Body of pancreas (tissue), 4 donors: ENCODE results near the gene MED15.

Source experiments
- CTCF ChIP-seq, 7 experiments: fragments of 450-650 bp in 4 of 7; fragments of 200-600 bp in 3 of 7; sonication (generic) in 3 of 7; IDR thresholded peaks; one replicate each; pipeline ENCODE4 v1.5.1; 2016 to 2019; ENCODE audit warnings: antibody characterized with exemption in 7 of 7
- POLR2A ChIP-seq, 3 donors: fragments of 450-650 bp; IDR thresholded peaks; one replicate each; pipeline ENCODE4 v1.6.1; 2016; ENCODE audit warnings: antibody characterized with exemption in 3 of 3, mild to moderate bottlenecking in 2 of 3

DNA sequence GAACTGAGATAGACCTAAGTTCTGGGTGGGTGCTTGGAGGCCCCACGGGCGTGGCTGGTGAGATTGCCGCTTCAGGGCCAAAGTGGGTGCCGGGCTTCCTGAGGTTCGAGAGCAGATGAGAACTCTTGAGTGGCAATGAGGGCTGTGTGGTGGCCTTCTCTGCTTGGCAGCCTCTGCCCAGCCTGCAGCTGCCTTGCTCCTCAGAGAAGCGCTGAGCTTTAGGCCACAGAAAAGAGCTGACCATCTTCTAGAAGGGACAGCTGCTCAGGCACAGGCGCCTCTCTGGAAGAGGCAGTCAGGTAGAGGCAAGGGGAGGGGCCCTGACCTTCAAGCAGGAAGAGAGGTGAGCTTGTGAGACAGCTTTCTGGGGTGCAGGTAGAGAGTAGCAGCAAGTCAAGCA is 72.8 kb downstream of the MED15 start:
- TF ChIP-seq CTCF (IDR thresholded peaks at IDR 0.05) (no peak), POLR2A (IDR thresholded peaks at IDR 0.05) (no peak)
